Panc1 (cell line): ENCODE results near the gene PAK4. TPM values are rescaled to one million over a fixed set of nuclear protein-coding genes. Genes with fewer than 3 reads are reported as not detected.
"Not testable (repeated sequence)": the region's sequence is repeated elsewhere in the genome, so short reads cannot be mapped to it uniquely, and the experiment has no call there.

Experiments
- ATAC-seq: fragments of 200-7000 bp; cut with Tn5 transposase; 2 replicates; pipeline ENCODE4 v1.9.1; 2020; ENCODE audit warnings: mild to moderate bottlenecking, moderate library complexity
- BruUV-seq: library from RNA; stranded (reverse); fragments of 400-500 nt; replicated peaks from 2 replicates; lab custom pipeline; 2021; lab: Mats Ljungman, UMichigan
- CTCF ChIA-PET: fragments of 300-600 bp; sonication (Branson Sonifier 250); formaldehyde crosslinking; loops from one replicate; lab custom pipeline; 2022; ENCODE audit warnings: antibody characterized with exemption; lab: Charles Lee
- POLR2A ChIA-PET: fragments of 300-600 bp; sonication (Branson Sonifier 250); formaldehyde crosslinking; loops from one replicate; lab custom pipeline; 2022; ENCODE audit warnings: antibody characterized with exemption; lab: Charles Lee
- DNase-seq: peaks from one replicate; pipeline ENCODE4 v3.0.0-alpha.2; 2010; ENCODE audit warnings: low read depth, low spot score
- H3K27ac ChIP-seq: 2 replicates; pipeline ENCODE4 v1.5.1; 2011; ENCODE audit warnings: mild to moderate bottlenecking, low read length, inconsistent platforms
- H3K27me3 ChIP-seq: fragments of 200-500 bp; sonication (Bioruptor generic); 2 replicates; pipeline ENCODE4 v1.6.0; 2014; ENCODE audit warnings: low read length, inconsistent platforms; ENCODE audit not compliant: control insufficient read depth, insufficient read depth
- H3K36me3 ChIP-seq: fragments of 200-500 bp; sonication (Bioruptor generic); 2 replicates; pipeline ENCODE4 v1.5.1; 2014; ENCODE audit warnings: inconsistent platforms, mild to moderate bottlenecking, low read length, moderate library complexity; ENCODE audit not compliant: control insufficient read depth, insufficient read depth
- H3K4me1 ChIP-seq: 2 replicates; pipeline ENCODE4 v1.5.1; 2011; ENCODE audit warnings: inconsistent platforms, mild to moderate bottlenecking, low read length, moderate library complexity; ENCODE audit not compliant: control insufficient read depth, insufficient read depth
- H3K4me3 ChIP-seq, 2 experiments: 2 replicates each; pipeline ENCODE4 v1.5.1; 2011 to 2012; ENCODE audit warnings: low read depth in 2 of 2, low read length in 2 of 2, mild to moderate bottlenecking in 2 of 2, inconsistent platforms in 1 of 2, moderate library complexity in 1 of 2
- H3K9me3 ChIP-seq: fragments of 200-500 bp; sonication (Bioruptor generic); 2 replicates; pipeline ENCODE4 v1.5.1; 2014; ENCODE audit warnings: low read depth, mild to moderate bottlenecking, inconsistent platforms, low read length, moderate library complexity; ENCODE audit not compliant: control insufficient read depth, insufficient read depth
- CTCF ChIP-seq: fragments of 450-650 bp; IDR thresholded peaks from 2 replicates; pipeline ENCODE4 v1.5.1; 2017; ENCODE audit warnings: mild to moderate bottlenecking
- POLR2AphosphoS5 ChIP-seq: IDR thresholded peaks from 2 replicates; pipeline ENCODE4 v1.6.1; 2012; ENCODE audit warnings: mild to moderate bottlenecking, low read depth, low read length, moderate library complexity
- REST ChIP-seq, 2 experiments: IDR thresholded peaks; 2 replicates each; pipeline ENCODE4 v1.6.1; 2011 to 2012; ENCODE audit warnings: low read depth in 2 of 2, control low read depth in 1 of 2, low read length in 1 of 2, mild to moderate bottlenecking in 1 of 2, moderate library complexity in 1 of 2; ENCODE audit not compliant: insufficient read depth in 1 of 2
- SIN3A ChIP-seq: IDR thresholded peaks from 2 replicates; pipeline ENCODE4 v1.6.1; 2012; ENCODE audit warnings: low read depth, mild to moderate bottlenecking, low read length, moderate library complexity, borderline replicate concordance; ENCODE audit not compliant: insufficient read depth
- TCF7L2 ChIP-seq: IDR thresholded peaks from 2 replicates; pipeline ENCODE4 v1.6.1; 2011; ENCODE audit warnings: mild to moderate bottlenecking, low read depth, low read length, inconsistent platforms
- in situ Hi-C: cut with HindIII; loops from 2 replicates; pipeline ENCODE4 v1.10.0; 2016; ENCODE audit warnings: low sequenced_read_pairs, low pct_unique_long_range_greater_than_20kb
- intact Hi-C: fragments of 100-400 bp; cut with micrococcal nuclease; formaldehyde crosslinking; loops from one replicate; pipeline ENCODE4 v1.10.0; 2022; ENCODE audit not compliant: unreplicated experiment
- total RNA-seq: library from RNA; stranded (reverse); gene quantifications from one replicate; pipeline ENCODE4 v1.2.1, GENCODE V29; 2021; ENCODE audit not compliant: unreplicated experiment

The PAK4 gene
- total RNA-seq, 1 experiment from 2014 or later: 311 TPM

GRCh38 chr19:39217094-39217493, 91.5 kb downstream of the PAK4 start:
- no TSS peak for BruUV-seq
- in situ Hi-C loops: loop anchor here (5.0 kb wide), 3 partner anchors 35 to 560 kb away; partner anchors contain the start of genes LEUTX and SAMD4B
- intact Hi-C loops: no loop called here
- TF ChIP-seq REST (IDR thresholded peaks at IDR 0.05; ENCODE audit: insufficient read depth in 1 of 2, low read depth in 2 of 2, low read length in 1 of 2) (no peak), POLR2AphosphoS5 (no peak), SIN3A (no peak), CTCF (no peak), TCF7L2 (no peak)
- Histone ChIP-seq H3K4me1 (no peaks in the 10 kb centered on the region), H3K27me3 (peaks cover 10% of the 10 kb centered on the region), H3K27ac (no peak overlapping the region), H3K9me3 (peaks cover 4% of the 10 kb centered on the region; the same call in 1 of the 2 replicates), H3K4me3 (no peak overlapping the region), H3K36me3 (no peaks in the 10 kb centered on the region)
- no peak for DNase-seq
- ATAC-seq: no peak
- POLR2A ChIA-PET: interaction anchor here (0.6 to 0.7 kb wide), 2 partner anchors 54 to 96 kb away, joined by 4 to 11 read pairs; no protein-coding TSS in a partner anchor
- CTCF ChIA-PET: interaction anchor here (0.6 to 1.5 kb wide), 3 partner anchors 8 to 77 kb away, joined by 3 to 6 read pairs (median 3); no protein-coding TSS in a partner anchor

- ChIA-PET CTCF (interaction anchor here (0.5 to 1.2 kb wide), 12 partner anchors 12 to 1087 kb away, joined by 3 to 6 read pairs (median 4); partner anchors contain the start of genes GMFG and RPS16), POLR2A (interaction anchor here (0.5 to 0.7 kb wide), 4 partner anchors 210 to 1064 kb away, joined by 4 to 9 read pairs (median 5); no protein-coding TSS in a partner anchor)
- H3K4me1 ChIP-seq: no peaks in the 10 kb centered on the region
- H3K36me3 ChIP-seq: no peaks in the 10 kb centered on the region
- H3K27ac ChIP-seq: no peak overlapping the region
- no peak for TF ChIP-seq POLR2AphosphoS5
- no peak for TF ChIP-seq SIN3A
- no peak; a peak in 1 of 4 replicates for TF ChIP-seq REST (IDR thresholded peaks at IDR 0.05; ENCODE audit: insufficient read depth in 1 of 2, low read depth in 2 of 2, low read length in 1 of 2)
- DNase-seq: no peak
- no peak overlapping the region for H3K4me3 ChIP-seq
- in situ Hi-C loops: loop anchor here (5.0 kb wide), 3 partner anchors 34 to 559 kb away; partner anchors contain the start of genes LEUTX and SAMD4B
- H3K9me3 ChIP-seq: peaks cover 4% of the 10 kb centered on the region; the same call in 1 of the 2 replicates
- 0 out of 2 replicates have a peak, but pooled peaks have one; percentile 8 for ATAC-seq
- no TSS peak for BruUV-seq
- H3K27me3 ChIP-seq: peaks cover 10% of the 10 kb centered on the region
- intact Hi-C loops: no loop called here
These were observed 92.8 kb downstream of the PAK4 start for GRCh38 chr19:39218230-39219007.

GRCh38 chr19:39219108-39219507, 93.5 kb downstream of the PAK4 start:
- ATAC-seq, H3K9me3 ChIP-seq, BruUV-seq, H3K27ac ChIP-seq, H3K36me3 ChIP-seq, H3K4me3 ChIP-seq, intact Hi-C loops, DNase-seq, H3K4me1 ChIP-seq: not testable (repeated sequence)
- CTCF ChIA-PET: interaction anchor here (0.5 to 1.2 kb wide), 7 partner anchors 9 to 728 kb away, joined by 3 to 6 read pairs (median 4); partner anchors contain the start of gene RPS16
- in situ Hi-C loops: loop anchor here (5.0 kb wide), 3 partner anchors 33 to 558 kb away; partner anchors contain the start of genes LEUTX and SAMD4B
- H3K27me3 ChIP-seq: peaks cover 14% of the 10 kb centered on the region
- POLR2A ChIA-PET: interaction anchor here (0.7 kb wide), 1 partner anchor 1064 kb away, joined by 5 read pairs; no protein-coding TSS in a partner anchor
